Measurements from ENCODE around the gene LEFTY1. TPM values are rescaled to one million over a fixed set of nuclear protein-coding genes. Genes with fewer than 3 reads are reported as not detected.

Gene LEFTY1
- total RNA-seq, 1 experiment from 2014 or later: 0.64 TPM

DNA sequence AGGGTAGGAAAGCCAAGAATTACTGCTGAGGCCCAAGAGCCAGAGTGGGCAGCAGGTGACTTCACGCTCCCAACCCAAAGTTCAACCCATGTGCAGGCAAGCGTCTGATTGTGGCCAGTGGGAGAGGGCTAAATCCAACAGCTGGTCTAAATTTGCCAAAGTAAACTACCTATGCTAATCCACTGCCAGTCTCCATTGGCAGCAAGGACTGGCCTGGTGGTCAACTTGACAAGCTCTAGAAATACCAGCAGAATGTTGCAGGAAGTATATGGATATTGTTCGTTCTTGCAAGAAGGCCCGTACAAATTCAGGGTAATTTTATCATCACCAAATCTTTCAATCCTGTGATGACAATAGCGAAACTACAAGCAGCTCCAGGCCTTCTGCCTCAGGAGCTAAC is 8.3 kb downstream of the LEFTY1 start:
- ATAC-seq (no peak), DNase-seq (ENCODE audit: low read depth, low spot score) (no peak)
- Histone ChIP-seq H3K4me2 (ENCODE audit: low read length) (peak overlapping the region; percentile 99), H3K36me3 (ENCODE audit: control insufficient read depth in 1 of 2, insufficient read depth in 2 of 2, low read length in 2 of 2) (peaks cover 0 to 5% of the 10 kb centered on the region in 2 experiments; a peak in 2 of 4 replicates), H3K9ac (ENCODE audit: low read length) (0 out of 2 replicates have a peak overlapping the region, but pooled peaks have one; percentile 86), H3K9me2 (ENCODE audit: insufficient read depth) (no peaks in the 10 kb centered on the region), H3K27me3 (ENCODE audit: insufficient read depth, low read length) (no peaks in the 10 kb centered on the region), H2AFZ (ENCODE audit: low read depth, low read length, poor library complexity, severe bottlenecking) (no peak overlapping the region), H3K4me3 (replicated peaks in 1 of 2; ENCODE audit: low read depth in 1 of 2, low read length in 2 of 2) (no peak overlapping the region), H3K79me2 (ENCODE audit: insufficient read depth, low read length) (no peaks in the 10 kb centered on the region; the same call in 1 of the 2 replicates), H3K9me3 (ENCODE audit: control insufficient read depth in 1 of 2, insufficient read depth in 1 of 2, low read depth in 1 of 2, low read length in 2 of 2) (no peaks in the 10 kb centered on the region), H3K4me1 (ENCODE audit: control insufficient read depth in 1 of 2, insufficient read depth in 2 of 2, low read length in 2 of 2) (peaks cover 46 to 61% of the 10 kb centered on the region in 2 experiments), H3K27ac (ENCODE audit: low read depth, low read length) (no peak overlapping the region), H4K20me1 (ENCODE audit: insufficient read depth) (no peaks in the 10 kb centered on the region)
- RAD21 ChIA-PET (ENCODE audit: low non-redundant PET in 1 of 2, low total read pairs in 2 of 2, uncharacterized antibody in 2 of 2, unreplicated experiment in 2 of 2): no interaction called here
- BruUV-seq (replicated peaks): no TSS peak
- TF ChIP-seq, protein P1, sequence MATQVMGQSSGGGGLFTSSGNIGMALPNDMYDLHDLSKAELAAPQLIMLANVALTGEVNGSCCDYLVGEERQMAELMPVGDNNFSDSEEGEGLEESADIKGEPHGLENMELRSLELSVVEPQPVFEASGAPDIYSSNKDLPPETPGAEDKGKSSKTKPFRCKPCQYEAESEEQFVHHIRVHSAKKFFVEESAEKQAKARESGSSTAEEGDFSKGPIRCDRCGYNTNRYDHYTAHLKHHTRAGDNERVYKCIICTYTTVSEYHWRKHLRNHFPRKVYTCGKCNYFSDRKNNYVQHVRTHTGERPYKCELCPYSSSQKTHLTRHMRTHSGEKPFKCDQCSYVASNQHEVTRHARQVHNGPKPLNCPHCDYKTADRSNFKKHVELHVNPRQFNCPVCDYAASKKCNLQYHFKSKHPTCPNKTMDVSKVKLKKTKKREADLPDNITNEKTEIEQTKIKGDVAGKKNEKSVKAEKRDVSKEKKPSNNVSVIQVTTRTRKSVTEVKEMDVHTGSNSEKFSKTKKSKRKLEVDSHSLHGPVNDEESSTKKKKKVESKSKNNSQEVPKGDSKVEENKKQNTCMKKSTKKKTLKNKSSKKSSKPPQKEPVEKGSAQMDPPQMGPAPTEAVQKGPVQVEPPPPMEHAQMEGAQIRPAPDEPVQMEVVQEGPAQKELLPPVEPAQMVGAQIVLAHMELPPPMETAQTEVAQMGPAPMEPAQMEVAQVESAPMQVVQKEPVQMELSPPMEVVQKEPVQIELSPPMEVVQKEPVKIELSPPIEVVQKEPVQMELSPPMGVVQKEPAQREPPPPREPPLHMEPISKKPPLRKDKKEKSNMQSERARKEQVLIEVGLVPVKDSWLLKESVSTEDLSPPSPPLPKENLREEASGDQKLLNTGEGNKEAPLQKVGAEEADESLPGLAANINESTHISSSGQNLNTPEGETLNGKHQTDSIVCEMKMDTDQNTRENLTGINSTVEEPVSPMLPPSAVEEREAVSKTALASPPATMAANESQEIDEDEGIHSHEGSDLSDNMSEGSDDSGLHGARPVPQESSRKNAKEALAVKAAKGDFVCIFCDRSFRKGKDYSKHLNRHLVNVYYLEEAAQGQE (IDR thresholded peaks at IDR 0.05; ENCODE audit: low read depth): no peak
- intact Hi-C loops (cut with micrococcal nuclease): loop anchor here (5.0 to 10.0 kb wide), 2 partner anchors 68 to 106 kb away; partner anchors contain the start of genes EPHX1 and SRP9
- CTCF ChIA-PET: interaction anchor here (1.0 kb wide), 1 partner anchor 29 kb away, joined by 3 read pairs; no protein-coding TSS in a partner anchor
- POLR2A ChIA-PET: interaction anchor here (0.9 kb wide), 1 partner anchor 110 kb away, joined by 3 read pairs; no protein-coding TSS in a partner anchor

DNA sequence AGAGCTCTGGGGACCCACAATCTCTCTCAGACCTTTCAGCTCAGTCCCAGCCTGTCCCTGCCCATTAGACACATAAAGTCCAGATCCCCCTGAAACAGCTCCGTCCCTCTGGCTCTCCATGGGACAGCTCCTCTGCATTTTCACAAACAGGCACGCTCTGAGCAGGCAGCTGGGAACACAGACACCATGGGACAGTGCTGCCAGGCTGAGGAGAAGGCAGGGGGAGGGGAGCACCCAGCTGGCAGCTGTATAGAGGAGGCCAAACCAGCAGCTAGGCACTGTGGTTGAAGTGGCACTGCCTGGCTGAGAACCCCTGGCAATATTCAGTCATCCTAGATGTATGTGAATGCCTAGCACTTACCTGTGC is 8.7 kb downstream of the LEFTY1 start:
- ATAC-seq: no peak

More for the DNA sequence above, 8.7 kb downstream of the LEFTY1 start:
- intact Hi-C loops (cut with micrococcal nuclease): loop anchor here (5.0 to 10.0 kb wide), 2 partner anchors 68 to 105 kb away; partner anchors contain the start of genes EPHX1 and SRP9
- no peaks in the 10 kb centered on the region; the same call in 1 of the 2 replicates for H3K79me2 ChIP-seq (ENCODE audit: insufficient read depth, low read length)
- no peaks in the 10 kb centered on the region for H4K20me1 ChIP-seq (ENCODE audit: insufficient read depth)
- H3K27me3 ChIP-seq (ENCODE audit: insufficient read depth, low read length): no peaks in the 10 kb centered on the region
- no peak for DNase-seq (ENCODE audit: low read depth, low spot score)
- peaks cover 47 to 66% of the 10 kb centered on the region in 2 experiments for H3K4me1 ChIP-seq (ENCODE audit: control insufficient read depth in 1 of 2, insufficient read depth in 2 of 2, low read length in 2 of 2)
- H3K9me3 ChIP-seq (ENCODE audit: control insufficient read depth in 1 of 2, insufficient read depth in 1 of 2, low read depth in 1 of 2, low read length in 2 of 2): no peaks in the 10 kb centered on the region
- H3K4me2 ChIP-seq (ENCODE audit: low read length): no peak overlapping the region
- H3K27ac ChIP-seq (ENCODE audit: low read depth, low read length): no peak overlapping the region
- no peak overlapping the region for H3K4me3 ChIP-seq (replicated peaks in 1 of 2; ENCODE audit: low read depth in 1 of 2, low read length in 2 of 2)
- ChIA-PET POLR2A (no interaction called here), CTCF (no interaction called here), RAD21 (ENCODE audit: low non-redundant PET in 1 of 2, low total read pairs in 2 of 2, uncharacterized antibody in 2 of 2, unreplicated experiment in 2 of 2) (no interaction called here)
- H2AFZ ChIP-seq (ENCODE audit: low read depth, low read length, poor library complexity, severe bottlenecking): no peak overlapping the region
- H3K36me3 ChIP-seq (ENCODE audit: control insufficient read depth in 1 of 2, insufficient read depth in 2 of 2, low read length in 2 of 2): peaks cover 0 to 5% of the 10 kb centered on the region in 2 experiments; a peak in 2 of 4 replicates
- no TSS peak for BruUV-seq (replicated peaks)
- H3K9me2 ChIP-seq (ENCODE audit: insufficient read depth): no peaks in the 10 kb centered on the region
- TF ChIP-seq ZNF274 (IDR thresholded peaks at IDR 0.05; ENCODE audit: low read depth, low read length): no peak
- TF ChIP-seq TCF7L2 (IDR thresholded peaks at IDR 0.05; ENCODE audit: borderline replicate concordance, extremely low read depth, insufficient read depth, insufficient read length): no peak
- TF ChIP-seq EZH2phosphoT487 (IDR thresholded peaks at IDR 0.05; ENCODE audit: borderline replicate concordance): no peak
- TF ChIP-seq, protein P2, sequence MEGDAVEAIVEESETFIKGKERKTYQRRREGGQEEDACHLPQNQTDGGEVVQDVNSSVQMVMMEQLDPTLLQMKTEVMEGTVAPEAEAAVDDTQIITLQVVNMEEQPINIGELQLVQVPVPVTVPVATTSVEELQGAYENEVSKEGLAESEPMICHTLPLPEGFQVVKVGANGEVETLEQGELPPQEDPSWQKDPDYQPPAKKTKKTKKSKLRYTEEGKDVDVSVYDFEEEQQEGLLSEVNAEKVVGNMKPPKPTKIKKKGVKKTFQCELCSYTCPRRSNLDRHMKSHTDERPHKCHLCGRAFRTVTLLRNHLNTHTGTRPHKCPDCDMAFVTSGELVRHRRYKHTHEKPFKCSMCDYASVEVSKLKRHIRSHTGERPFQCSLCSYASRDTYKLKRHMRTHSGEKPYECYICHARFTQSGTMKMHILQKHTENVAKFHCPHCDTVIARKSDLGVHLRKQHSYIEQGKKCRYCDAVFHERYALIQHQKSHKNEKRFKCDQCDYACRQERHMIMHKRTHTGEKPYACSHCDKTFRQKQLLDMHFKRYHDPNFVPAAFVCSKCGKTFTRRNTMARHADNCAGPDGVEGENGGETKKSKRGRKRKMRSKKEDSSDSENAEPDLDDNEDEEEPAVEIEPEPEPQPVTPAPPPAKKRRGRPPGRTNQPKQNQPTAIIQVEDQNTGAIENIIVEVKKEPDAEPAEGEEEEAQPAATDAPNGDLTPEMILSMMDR (IDR thresholded peaks at IDR 0.05 in 2 of 3, conservative IDR thresholded peaks at IDR 0.05 in 1 of 3; ENCODE audit: borderline replicate concordance in 1 of 3, insufficient read depth in 1 of 3, low read depth in 2 of 3, low read length in 2 of 3): no peak
- TF ChIP-seq ZFX (IDR thresholded peaks at IDR 0.05): no peak
- no peak for TF ChIP-seq SP1 (IDR thresholded peaks at IDR 0.05; ENCODE audit: low read depth)
- no peak for TF ChIP-seq EGR1 (IDR thresholded peaks at IDR 0.05; ENCODE audit: low read depth)
- TF ChIP-seq CEBPB (IDR thresholded peaks at IDR 0.05; ENCODE audit: low read depth): no peak
- TF ChIP-seq POLR2A (IDR thresholded peaks at IDR 0.05; ENCODE audit: borderline replicate concordance, extremely low read depth, insufficient read depth, insufficient read length): no peak
- TF ChIP-seq, protein P3, sequence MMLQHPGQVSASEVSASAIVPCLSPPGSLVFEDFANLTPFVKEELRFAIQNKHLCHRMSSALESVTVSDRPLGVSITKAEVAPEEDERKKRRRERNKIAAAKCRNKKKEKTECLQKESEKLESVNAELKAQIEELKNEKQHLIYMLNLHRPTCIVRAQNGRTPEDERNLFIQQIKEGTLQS (IDR thresholded peaks at IDR 0.05): no peak
- no peak for TF ChIP-seq POLR2AphosphoS5 (IDR thresholded peaks at IDR 0.05; ENCODE audit: low read depth, low read length)
- TF ChIP-seq SRF (IDR thresholded peaks at IDR 0.05; ENCODE audit: low read depth): no peak
- TF ChIP-seq, protein P4, sequence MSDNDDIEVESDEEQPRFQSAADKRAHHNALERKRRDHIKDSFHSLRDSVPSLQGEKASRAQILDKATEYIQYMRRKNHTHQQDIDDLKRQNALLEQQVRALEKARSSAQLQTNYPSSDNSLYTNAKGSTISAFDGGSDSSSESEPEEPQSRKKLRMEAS (IDR thresholded peaks at IDR 0.05): no peak
- no peak for TF ChIP-seq CBX3 (IDR thresholded peaks at IDR 0.05; ENCODE audit: low read depth)
- TF ChIP-seq ELF1 (IDR thresholded peaks at IDR 0.05; ENCODE audit: borderline replicate concordance, low read depth): no peak
- no peak overlapping the region for H3K9ac ChIP-seq (ENCODE audit: low read length)

Measured in HCT116 (cell line).